GM21576 (cell line): ENCODE measurements around the gene CFAP99.
A peak's percentile ranks its signal among the peaks of the same experiment; 100 is the strongest.
"Not testable (repeated sequence)": the region's sequence is repeated elsewhere in the genome, so short reads cannot be mapped to it uniquely, and the experiment has no call there.

Experiments
- ATAC-seq: cut with Tn5 transposase; IDR thresholded peaks from one replicate; pipeline ENCODE4 v1.9.1; 2021; ENCODE audit warnings: mild to moderate bottlenecking, moderate library complexity; ENCODE audit not compliant: unreplicated experiment

Gene CFAP99

GRCh38 chr4:2418650-2419571, at the start of gene CFAP99:
Gene CFAP99 (plus strand): TSS chr4:2418955.
- peak; percentile 90 for ATAC-seq

- ATAC-seq = no peak
Measured at GRCh38 chr4:2370597-2371320, 48.0 kb upstream of the CFAP99 start.

- no peak for ATAC-seq
Measured at GRCh38 chr4:2371765-2372487, 46.8 kb upstream of the CFAP99 start.

- no peak for ATAC-seq
Measured at GRCh38 chr4:2372488-2373030, 46.2 kb upstream of the CFAP99 start.

GRCh38 chr4:2373532-2373931, 45.2 kb upstream of the CFAP99 start:
- ATAC-seq = no peak

GRCh38 chr4:2375427-2375826, 43.3 kb upstream of the CFAP99 start:
- ATAC-seq = no peak

- no peak for ATAC-seq
Measured at GRCh38 chr4:2377241-2377640, 41.5 kb upstream of the CFAP99 start.

- no peak for ATAC-seq
Measured at GRCh38 chr4:2378401-2378800, 40.4 kb upstream of the CFAP99 start.

- no peak for ATAC-seq
Measured at GRCh38 chr4:2378898-2379297, 39.9 kb upstream of the CFAP99 start.

GRCh38 chr4:2380589-2380988, 38.2 kb upstream of the CFAP99 start:
- ATAC-seq = not testable (repeated sequence)

- ATAC-seq = not testable (repeated sequence)
Measured at GRCh38 chr4:2382769-2383202, 36.0 kb upstream of the CFAP99 start.

- ATAC-seq = not testable (repeated sequence)
Measured at GRCh38 chr4:2383220-2383631, 35.5 kb upstream of the CFAP99 start.

- ATAC-seq = no peak
Measured at GRCh38 chr4:2383760-2384159, 35.0 kb upstream of the CFAP99 start.

- ATAC-seq = no peak
Measured at GRCh38 chr4:2384245-2384644, 34.5 kb upstream of the CFAP99 start.

GRCh38 chr4:2385516-2385915, 33.2 kb upstream of the CFAP99 start:
- no peak for ATAC-seq

GRCh38 chr4:2386717-2387116, 32.0 kb upstream of the CFAP99 start:
- ATAC-seq = no peak

GRCh38 chr4:2387218-2387617, 31.5 kb upstream of the CFAP99 start:
- ATAC-seq = no peak

- ATAC-seq = no peak
Measured at GRCh38 chr4:2387829-2388228, 30.9 kb upstream of the CFAP99 start.

- no peak for ATAC-seq
Measured at GRCh38 chr4:2388429-2389182, 30.1 kb upstream of the CFAP99 start.

- no peak for ATAC-seq
Measured at GRCh38 chr4:2389691-2390090, 29.1 kb upstream of the CFAP99 start.
